Measurements from ENCODE around the gene IL1R1. TPM values are rescaled to one million over a fixed set of nuclear protein-coding genes. Genes with fewer than 3 reads are reported as not detected.

Gene IL1R1
- total RNA-seq, 1 donor from 2014 or later = 0.17 TPM

DNA sequence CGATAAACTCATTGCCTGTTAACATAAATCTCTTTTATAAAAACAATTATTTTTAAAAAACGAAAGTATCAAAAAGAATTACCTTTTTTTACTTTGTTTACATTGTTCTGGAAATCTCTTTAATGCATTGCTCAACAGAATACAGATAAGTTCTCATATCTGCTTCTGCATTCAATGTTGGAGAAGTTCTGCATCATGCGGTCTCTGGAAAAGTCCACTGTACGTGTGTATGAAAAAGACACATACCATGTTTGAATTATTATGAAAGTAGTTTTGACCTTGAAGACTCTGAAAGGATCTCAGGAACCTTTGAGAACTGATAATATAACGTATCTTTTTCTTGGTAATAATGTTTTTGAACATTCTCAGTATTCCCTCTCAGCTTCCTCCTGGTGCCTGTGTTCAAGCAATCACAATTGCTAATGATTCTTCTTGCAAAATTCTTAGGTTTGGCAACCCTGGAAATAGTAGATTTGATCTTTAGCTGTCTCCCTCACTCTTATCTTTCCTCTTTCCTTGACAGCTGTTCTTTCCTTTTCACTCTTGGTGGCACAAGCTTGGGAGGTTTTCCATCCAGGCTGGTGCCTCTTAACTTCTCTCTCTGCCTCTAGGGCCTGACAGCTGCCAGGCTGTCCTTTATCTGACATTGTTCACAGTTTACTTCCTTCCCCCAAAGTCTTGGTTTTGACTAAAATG, 12.4 kb upstream of the IL1R1 start:
- no peaks in the 10 kb centered on the region for H3K4me1 Mint-ChIP-seq (ENCODE audit: low read depth, unreplicated experiment)
- H3K36me3 Mint-ChIP-seq (ENCODE audit: unreplicated experiment) = no peaks in the 10 kb centered on the region
- H3K27ac Mint-ChIP-seq (ENCODE audit: unreplicated experiment) = no peak overlapping the region
- no peaks in the 10 kb centered on the region for H3K9me3 Mint-ChIP-seq (ENCODE audit: unreplicated experiment)
- no peaks in the 10 kb centered on the region for H3K27me3 Mint-ChIP-seq (ENCODE audit: unreplicated experiment)
- no peak overlapping the region for H3K4me3 Mint-ChIP-seq (ENCODE audit: unreplicated experiment)
- no peak for TF ChIP-seq CTCF (IDR thresholded peaks at IDR 0.05; ENCODE audit: partially characterized antibody, unreplicated experiment)
- DNase-seq = no peak

GRCh38 chr2:102130647-102130991, 11.9 kb upstream of the IL1R1 start:
- no peak overlapping the region for H3K4me3 Mint-ChIP-seq (ENCODE audit: unreplicated experiment)
- no peak overlapping the region for H3K27ac Mint-ChIP-seq (ENCODE audit: unreplicated experiment)
- no peaks in the 10 kb centered on the region for H3K9me3 Mint-ChIP-seq (ENCODE audit: unreplicated experiment)
- no peaks in the 10 kb centered on the region for H3K36me3 Mint-ChIP-seq (ENCODE audit: unreplicated experiment)
- DNase-seq = no peak
- TF ChIP-seq CTCF (IDR thresholded peaks at IDR 0.05; ENCODE audit: partially characterized antibody, unreplicated experiment) = no peak
- no peaks in the 10 kb centered on the region for H3K4me1 Mint-ChIP-seq (ENCODE audit: low read depth, unreplicated experiment)
- no peaks in the 10 kb centered on the region for H3K27me3 Mint-ChIP-seq (ENCODE audit: unreplicated experiment)

GRCh38 chr2:102131564-102131963, 11.0 kb upstream of the IL1R1 start:
- H3K27ac Mint-ChIP-seq (ENCODE audit: unreplicated experiment) = no peak overlapping the region
- DNase-seq = no peak
- no peak overlapping the region for H3K4me3 Mint-ChIP-seq (ENCODE audit: unreplicated experiment)
- no peaks in the 10 kb centered on the region for H3K9me3 Mint-ChIP-seq (ENCODE audit: unreplicated experiment)
- no peak for TF ChIP-seq CTCF (IDR thresholded peaks at IDR 0.05; ENCODE audit: partially characterized antibody, unreplicated experiment)
- no peaks in the 10 kb centered on the region for H3K4me1 Mint-ChIP-seq (ENCODE audit: low read depth, unreplicated experiment)
- H3K36me3 Mint-ChIP-seq (ENCODE audit: unreplicated experiment) = no peaks in the 10 kb centered on the region
- H3K27me3 Mint-ChIP-seq (ENCODE audit: unreplicated experiment) = no peaks in the 10 kb centered on the region

GRCh38 chr2:102137138-102137537, 5.4 kb upstream of the IL1R1 start:
- no peak for TF ChIP-seq CTCF (IDR thresholded peaks at IDR 0.05; ENCODE audit: partially characterized antibody, unreplicated experiment)
- peaks cover 6% of the 10 kb centered on the region for H3K27me3 Mint-ChIP-seq (ENCODE audit: unreplicated experiment)
- no peaks in the 10 kb centered on the region for H3K4me1 Mint-ChIP-seq (ENCODE audit: low read depth, unreplicated experiment)
- H3K36me3 Mint-ChIP-seq (ENCODE audit: unreplicated experiment) = peaks cover 4% of the 10 kb centered on the region
- H3K9me3 Mint-ChIP-seq (ENCODE audit: unreplicated experiment) = peaks cover 2% of the 10 kb centered on the region
- DNase-seq = no peak
- no peak overlapping the region for H3K4me3 Mint-ChIP-seq (ENCODE audit: unreplicated experiment)
- H3K27ac Mint-ChIP-seq (ENCODE audit: unreplicated experiment) = no peak overlapping the region

DNA sequence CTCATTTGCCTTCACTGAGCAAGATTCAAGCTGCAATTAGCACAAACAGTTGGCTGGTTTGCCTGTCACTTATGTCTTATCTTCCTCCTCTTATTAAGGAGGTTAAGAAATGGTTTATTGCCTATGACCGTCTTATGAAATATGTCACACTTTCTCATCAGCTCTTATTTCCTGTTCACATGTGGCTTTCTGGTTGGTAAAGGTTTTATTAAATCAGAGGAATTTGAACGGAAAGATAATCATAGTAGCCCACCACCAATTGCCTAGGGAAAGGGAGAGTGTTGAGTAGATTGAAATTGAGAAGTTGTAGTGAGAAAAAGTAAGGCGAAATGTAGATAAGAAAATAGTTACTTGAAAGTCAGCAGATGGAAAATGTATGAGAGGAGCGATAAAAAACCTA, 4.2 kb upstream of the IL1R1 start:
- H3K27ac Mint-ChIP-seq (ENCODE audit: unreplicated experiment) = no peak overlapping the region
- H3K36me3 Mint-ChIP-seq (ENCODE audit: unreplicated experiment) = peaks cover 4% of the 10 kb centered on the region
- peaks cover 6% of the 10 kb centered on the region for H3K9me3 Mint-ChIP-seq (ENCODE audit: unreplicated experiment)
- no peak overlapping the region for H3K4me3 Mint-ChIP-seq (ENCODE audit: unreplicated experiment)
- TF ChIP-seq CTCF (IDR thresholded peaks at IDR 0.05; ENCODE audit: partially characterized antibody, unreplicated experiment) = no peak
- peaks cover 7% of the 10 kb centered on the region for H3K27me3 Mint-ChIP-seq (ENCODE audit: unreplicated experiment)
- no peaks in the 10 kb centered on the region for H3K4me1 Mint-ChIP-seq (ENCODE audit: low read depth, unreplicated experiment)
- DNase-seq = no peak
